ENCODE results near the gene LMX1B.

The LMX1B gene

GRCh38 chr9:126675147-126675467, 61.4 kb downstream of the LMX1B start:
- DNase-seq = no peak

- DNase-seq = no peak
Observed at GRCh38 chr9:126676102-126676684, 62.5 kb downstream of the LMX1B start.

- no peak for DNase-seq
Observed at GRCh38 chr9:126676685-126677143, 63.0 kb downstream of the LMX1B start.

- DNase-seq = no peak
Observed at GRCh38 chr9:126677188-126678084, 63.7 kb downstream of the LMX1B start.

GRCh38 chr9:126678989-126679388, 65.3 kb downstream of the LMX1B start:
- no peak for DNase-seq

- no peak for DNase-seq
Observed at GRCh38 chr9:126681336-126681735, 67.6 kb downstream of the LMX1B start.

- no peak for DNase-seq
Observed at GRCh38 chr9:126682113-126682810, 68.5 kb downstream of the LMX1B start.

GRCh38 chr9:126682928-126683697, 69.4 kb downstream of the LMX1B start:
- DNase-seq = peak in 2 of 51 donors; percentile 13 to 16

GRCh38 chr9:126683698-126684044, 69.9 kb downstream of the LMX1B start:
- DNase-seq = no peak

GRCh38 chr9:126684345-126684744, 70.6 kb downstream of the LMX1B start:
- DNase-seq = no peak

- no peak for DNase-seq
Observed at GRCh38 chr9:126684965-126685465, 71.3 kb downstream of the LMX1B start.

GRCh38 chr9:126687930-126688461, 74.3 kb downstream of the LMX1B start:
- no peak for DNase-seq

GRCh38 chr9:126688617-126689016, 74.9 kb downstream of the LMX1B start:
- DNase-seq = no peak

- DNase-seq = no peak
Observed at GRCh38 chr9:126689027-126689825, 75.5 kb downstream of the LMX1B start.

- peak in 2 of 51 donors; percentile 8 to 24 for DNase-seq
Observed at GRCh38 chr9:126690431-126691051, 76.8 kb downstream of the LMX1B start.

GRCh38 chr9:126692041-126692758, 78.5 kb downstream of the LMX1B start:
- DNase-seq = no peak

- DNase-seq = no peak
Observed at GRCh38 chr9:126692759-126693427, 79.2 kb downstream of the LMX1B start.

GRCh38 chr9:126693428-126693944, 79.8 kb downstream of the LMX1B start:
- no peak for DNase-seq
